GM12801 (cell line): Measurements from ENCODE around the gene KLHL24.

Experiments
- CTCF ChIP-seq: IDR thresholded peaks from one replicate; pipeline ENCODE4 v1.5.1; 2011; ENCODE audit warnings: control low read depth; ENCODE audit not compliant: insufficient read length; ENCODE audit errors: extremely low read depth

Gene KLHL24

GRCh38 chr3:183664913-183665381 lies 29.5 kb downstream of the KLHL24 start:
- no peak for TF ChIP-seq CTCF

GRCh38 chr3:183680061-183680460 lies 44.6 kb downstream of the KLHL24 start:
- no peak for TF ChIP-seq CTCF

- TF ChIP-seq CTCF, result no peak
These were observed 52.3 kb downstream of the KLHL24 start for GRCh38 chr3:183687705-183688104.

GRCh38 chr3:183688874-183689273 lies 53.5 kb downstream of the KLHL24 start:
- TF ChIP-seq CTCF, result no peak

GRCh38 chr3:183690402-183690995 lies 55.1 kb downstream of the KLHL24 start:
- TF ChIP-seq CTCF, result no peak

GRCh38 chr3:183692436-183692835 lies 57.0 kb downstream of the KLHL24 start:
- TF ChIP-seq CTCF, result no peak

GRCh38 chr3:183695569-183696364 lies 60.3 kb downstream of the KLHL24 start:
- TF ChIP-seq CTCF, result no peak
